Testis (tissue), 3 donors: Measurements from ENCODE around the gene ANO2. TPM values are rescaled to one million over a fixed set of nuclear protein-coding genes. Genes with fewer than 3 reads are reported as not detected.

ENCODE experiments used
- DNase-seq: peaks from one replicate; pipeline ENCODE4 v3.0.0-alpha.2; 2019
- H3K27ac ChIP-seq, 2 donors: fragments of 200-600 bp; sonication (generic); one replicate each; pipeline ENCODE4 v1.5.1; 2019
- H3K27me3 ChIP-seq: fragments of 200-600 bp; sonication (generic); one replicate; pipeline ENCODE4 v1.5.1; 2019
- H3K36me3 ChIP-seq: fragments of 200-600 bp; sonication (generic); one replicate; pipeline ENCODE4 v1.5.1; 2017; ENCODE audit warnings: low read depth; ENCODE audit errors: missing control alignments
- H3K4me1 ChIP-seq: fragments of 200-600 bp; sonication (generic); one replicate; pipeline ENCODE4 v1.5.1; 2019
- H3K4me3 ChIP-seq, 2 donors: fragments of 200-600 bp; sonication (generic); one replicate each; pipeline ENCODE4 v1.5.1; 2017 to 2019
- H3K9me3 ChIP-seq: fragments of 200-600 bp; sonication (generic); one replicate; pipeline ENCODE4 v1.5.1; 2017
- POLR2A ChIP-seq: fragments of 450-650 bp; IDR thresholded peaks from one replicate; pipeline ENCODE4 v1.6.1; 2017; ENCODE audit warnings: antibody characterized with exemption, mild to moderate bottlenecking, moderate library complexity
- WGBS, 2 donors: methylation state at CpG; one replicate each; pipeline ENCODE4 v1.1.5; 2018; 5-methylcytosine and 5-hydroxymethylcytosine counted together
- intact Hi-C: fragments of 100-400 bp; cut with DNase I; formaldehyde crosslinking; loops from one replicate; pipeline ENCODE4 v1.15.1; 2023; ENCODE audit warnings: low total_unique reads
- polyA plus RNA-seq: library from polyadenylated mRNA; stranded (reverse); fragments of 350-450 nt; fragmentation: Illumina TruSeq; extraction: RNeasy Lipid Tissue Mini Kit (QIAGEN cat#74804); gene quantifications from one replicate; pipeline ENCODE4 v1.2.3, GENCODE V29; 2014; ENCODE audit warnings: low read depth, low replicate concordance; ENCODE audit not compliant: insufficient read depth
- total RNA-seq, 2 donors: library from RNA; depleted of rRNA; stranded (reverse); fragments of >200 nt; gene quantifications; one replicate each; pipeline ENCODE4 v1.2.3, GENCODE V29; 2016
- TF ChIP-seq, protein P1 (sequence below), 3 experiments: fragments of 450-650 bp in 2 of 3; fragments of 200-600 bp in 1 of 3; sonication (generic) in 1 of 3; IDR thresholded peaks; one replicate each; pipeline ENCODE4 v1.5.1; 2016 to 2019; ENCODE audit warnings: antibody characterized with exemption in 3 of 3, mild to moderate bottlenecking in 2 of 3, moderate library complexity in 1 of 3

ANO2 gene
- total and polyA plus RNA-seq, 3 donors from 2014 or later, result 9.8 to 24.5 (median 24.4) TPM

DNA sequence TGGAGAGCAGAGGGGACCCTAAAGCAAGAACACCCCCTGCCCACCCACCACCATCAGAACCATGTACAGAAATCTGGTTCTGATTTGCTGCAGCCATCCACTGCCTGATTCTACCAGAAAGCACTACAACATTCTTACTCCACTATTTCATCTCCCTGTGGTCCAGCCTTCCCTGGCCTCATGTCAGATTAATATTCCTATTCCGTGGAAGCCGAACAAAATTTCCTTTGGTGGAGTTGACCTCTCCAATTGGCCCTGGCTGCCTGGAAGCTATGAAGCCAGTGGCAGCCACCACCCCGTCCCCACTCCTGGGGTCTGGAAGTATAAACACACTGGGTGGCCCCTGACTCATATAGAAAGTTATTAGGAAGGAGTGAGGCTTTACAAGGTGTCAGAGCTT, 60.2 kb downstream of the ANO2 start:
- Histone ChIP-seq H3K9me3 (no peaks in the 10 kb centered on the region), H3K27me3 (no peaks in the 10 kb centered on the region), H3K4me1 (no peaks in the 10 kb centered on the region), H3K4me3 (no peak overlapping the region), H3K27ac (no peak overlapping the region), H3K36me3 (no peaks in the 10 kb centered on the region)
- TF ChIP-seq, protein P1, sequence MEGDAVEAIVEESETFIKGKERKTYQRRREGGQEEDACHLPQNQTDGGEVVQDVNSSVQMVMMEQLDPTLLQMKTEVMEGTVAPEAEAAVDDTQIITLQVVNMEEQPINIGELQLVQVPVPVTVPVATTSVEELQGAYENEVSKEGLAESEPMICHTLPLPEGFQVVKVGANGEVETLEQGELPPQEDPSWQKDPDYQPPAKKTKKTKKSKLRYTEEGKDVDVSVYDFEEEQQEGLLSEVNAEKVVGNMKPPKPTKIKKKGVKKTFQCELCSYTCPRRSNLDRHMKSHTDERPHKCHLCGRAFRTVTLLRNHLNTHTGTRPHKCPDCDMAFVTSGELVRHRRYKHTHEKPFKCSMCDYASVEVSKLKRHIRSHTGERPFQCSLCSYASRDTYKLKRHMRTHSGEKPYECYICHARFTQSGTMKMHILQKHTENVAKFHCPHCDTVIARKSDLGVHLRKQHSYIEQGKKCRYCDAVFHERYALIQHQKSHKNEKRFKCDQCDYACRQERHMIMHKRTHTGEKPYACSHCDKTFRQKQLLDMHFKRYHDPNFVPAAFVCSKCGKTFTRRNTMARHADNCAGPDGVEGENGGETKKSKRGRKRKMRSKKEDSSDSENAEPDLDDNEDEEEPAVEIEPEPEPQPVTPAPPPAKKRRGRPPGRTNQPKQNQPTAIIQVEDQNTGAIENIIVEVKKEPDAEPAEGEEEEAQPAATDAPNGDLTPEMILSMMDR (IDR thresholded peaks at IDR 0.05), result no peak
- TF ChIP-seq POLR2A, result no peak
- no peak for DNase-seq
- intact Hi-C loops, result no loop called here
- 70 to 79% methylated on average over 3 of the region's 3 CpGs for WGBS, 2 donors

GRCh38 chr12:5884285-5884684, 60.8 kb downstream of the ANO2 start:
- intact Hi-C loops, result no loop called here
- WGBS, 2 donors, result 89 to 92% methylated on average over 2 of the region's 2 CpGs
- H3K27me3 ChIP-seq, result no peaks in the 10 kb centered on the region
- TF ChIP-seq, protein P1 (IDR thresholded peaks at IDR 0.05), result no peak
- TF ChIP-seq POLR2A, result no peak
- H3K36me3 ChIP-seq, result no peaks in the 10 kb centered on the region
- no peaks in the 10 kb centered on the region for H3K4me1 ChIP-seq
- no peak for DNase-seq
- no peak overlapping the region for H3K4me3 ChIP-seq
- H3K27ac ChIP-seq, result no peak overlapping the region
- H3K9me3 ChIP-seq, result no peaks in the 10 kb centered on the region

GRCh38 chr12:5882511-5883190, 62.4 kb downstream of the ANO2 start:
- Histone ChIP-seq H3K4me1 (no peaks in the 10 kb centered on the region), H3K9me3 (no peaks in the 10 kb centered on the region), H3K36me3 (no peaks in the 10 kb centered on the region), H3K4me3 (no peak overlapping the region), H3K27ac (no peak overlapping the region), H3K27me3 (no peaks in the 10 kb centered on the region)
- DNase-seq, result no peak
- no peak for TF ChIP-seq POLR2A
- intact Hi-C loops, result no loop called here
- 48 to 59% methylated on average over 8 of the region's 8 CpGs for WGBS, 2 donors

DNA sequence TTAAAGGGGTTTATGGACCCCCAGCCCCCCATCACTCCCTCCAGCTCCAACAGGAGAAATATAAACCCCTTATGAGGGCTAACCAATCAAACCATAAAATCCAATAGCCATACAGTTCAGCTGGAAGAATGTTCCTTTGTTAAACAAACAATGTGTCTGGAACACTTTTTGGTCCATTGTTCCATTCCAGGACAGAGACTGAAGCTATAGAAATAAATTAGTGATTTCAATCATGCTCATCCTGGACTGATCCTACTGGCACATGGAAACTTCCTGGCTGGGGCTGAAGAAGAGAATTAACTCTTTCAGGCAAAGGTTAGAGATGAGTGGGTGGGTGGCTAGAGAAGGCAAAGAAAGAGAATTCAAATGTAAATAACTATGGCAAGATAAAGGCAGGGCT, 63.4 kb downstream of the ANO2 start:
- no peak for DNase-seq
- no peak overlapping the region for H3K27ac ChIP-seq
- H3K27me3 ChIP-seq, result no peaks in the 10 kb centered on the region
- no peaks in the 10 kb centered on the region for H3K9me3 ChIP-seq
- no peak overlapping the region for H3K4me3 ChIP-seq
- TF ChIP-seq POLR2A, result no peak
- TF ChIP-seq, protein P1 (IDR thresholded peaks at IDR 0.05), result no peak
- no peaks in the 10 kb centered on the region for H3K4me1 ChIP-seq
- intact Hi-C loops, result no loop called here
- H3K36me3 ChIP-seq, result no peaks in the 10 kb centered on the region

- no peak overlapping the region for H3K27ac ChIP-seq
- DNase-seq, result no peak
- 82 to 92% methylated on average over 1 of the region's 1 CpG for WGBS, 2 donors
- no peaks in the 10 kb centered on the region for H3K9me3 ChIP-seq
- intact Hi-C loops, result no loop called here
- TF ChIP-seq POLR2A, result no peak
- TF ChIP-seq, protein P1 (IDR thresholded peaks at IDR 0.05), result no peak
- no peak overlapping the region for H3K4me3 ChIP-seq
- H3K36me3 ChIP-seq, result no peaks in the 10 kb centered on the region
- no peaks in the 10 kb centered on the region for H3K4me1 ChIP-seq
- H3K27me3 ChIP-seq, result no peaks in the 10 kb centered on the region
These were observed 63.9 kb downstream of the ANO2 start for GRCh38 chr12:5881101-5881606.
